ENCODE data around the gene ARHGAP20. TPM values are rescaled to one million over a fixed set of nuclear protein-coding genes. Genes with fewer than 3 reads are reported as not detected.

The ARHGAP20 gene
- total and polyA plus RNA-seq, 9 donors, result 1.1 to 5.6 (median 2.6) TPM

- TF ChIP-seq EP300 (IDR thresholded peaks at IDR 0.05) (no peak), CTCF (IDR thresholded peaks at IDR 0.05) (no peak), POLR2A (IDR thresholded peaks at IDR 0.05) (no peak)
- peak in 1 of 5 donors; percentile 20 for DNase-seq
- intact Hi-C loops (cut with DNase I), result no loop called here
- no peaks in the 10 kb centered on the region for H3K9me3 ChIP-seq
- WGBS, 3 donors, result 7 to 13% (median 12%) methylated on average over 6 of the region's 6 CpGs
- no peaks in the 10 kb centered on the region for H3K27me3 ChIP-seq
- H3K4me3 ChIP-seq, result no peak overlapping the region
- H3K36me3 ChIP-seq, result no peaks in the 10 kb centered on the region
- H3K27ac ChIP-seq, result no peak overlapping the region
- peaks cover 5% of the 10 kb centered on the region for H3K4me1 ChIP-seq (ENCODE audit: insufficient read depth)
Measured at GRCh38 chr11:110530900-110531741, 181.1 kb downstream of the ARHGAP20 start.

GRCh38 chr11:110529043-110529442 lies 183.2 kb downstream of the ARHGAP20 start:
- no peaks in the 10 kb centered on the region for H3K9me3 ChIP-seq
- no peak overlapping the region for H3K27ac ChIP-seq
- no peak overlapping the region for H3K4me3 ChIP-seq
- H3K27me3 ChIP-seq, result no peaks in the 10 kb centered on the region
- peaks cover 5% of the 10 kb centered on the region for H3K4me1 ChIP-seq (ENCODE audit: insufficient read depth)
- H3K36me3 ChIP-seq, result no peaks in the 10 kb centered on the region
- no peak for TF ChIP-seq EP300 (IDR thresholded peaks at IDR 0.05)
- no peak for TF ChIP-seq POLR2A (IDR thresholded peaks at IDR 0.05)
- TF ChIP-seq CTCF (IDR thresholded peaks at IDR 0.05), result no peak
- DNase-seq, result no peak
- intact Hi-C loops (cut with DNase I), result loop anchor here in 1 of 4 donors (10.0 kb wide), 1 partner anchor 606 kb away; no protein-coding TSS in a partner anchor

GRCh38 chr11:110527146-110527545 lies 185.1 kb downstream of the ARHGAP20 start:
- H3K4me1 ChIP-seq (ENCODE audit: insufficient read depth), result peaks cover 5% of the 10 kb centered on the region
- H3K27me3 ChIP-seq, result no peaks in the 10 kb centered on the region
- no peak for TF ChIP-seq CTCF (IDR thresholded peaks at IDR 0.05)
- no peak for TF ChIP-seq POLR2A (IDR thresholded peaks at IDR 0.05)
- no peak for TF ChIP-seq EP300 (IDR thresholded peaks at IDR 0.05)
- H3K4me3 ChIP-seq, result no peak overlapping the region
- DNase-seq, result no peak
- no peak overlapping the region for H3K27ac ChIP-seq
- intact Hi-C loops (cut with DNase I), result loop anchor here in 1 of 4 donors (10.0 kb wide), 1 partner anchor 608 kb away; no protein-coding TSS in a partner anchor
- 90 to 98% (median 95%) methylated on average over 1 of the region's 1 CpG for WGBS, 3 donors
- H3K36me3 ChIP-seq, result no peaks in the 10 kb centered on the region
- H3K9me3 ChIP-seq, result no peaks in the 10 kb centered on the region

All from ovary (tissue), 9 donors.